ENCODE results near the gene TSNAX.

TSNAX gene

DNA sequence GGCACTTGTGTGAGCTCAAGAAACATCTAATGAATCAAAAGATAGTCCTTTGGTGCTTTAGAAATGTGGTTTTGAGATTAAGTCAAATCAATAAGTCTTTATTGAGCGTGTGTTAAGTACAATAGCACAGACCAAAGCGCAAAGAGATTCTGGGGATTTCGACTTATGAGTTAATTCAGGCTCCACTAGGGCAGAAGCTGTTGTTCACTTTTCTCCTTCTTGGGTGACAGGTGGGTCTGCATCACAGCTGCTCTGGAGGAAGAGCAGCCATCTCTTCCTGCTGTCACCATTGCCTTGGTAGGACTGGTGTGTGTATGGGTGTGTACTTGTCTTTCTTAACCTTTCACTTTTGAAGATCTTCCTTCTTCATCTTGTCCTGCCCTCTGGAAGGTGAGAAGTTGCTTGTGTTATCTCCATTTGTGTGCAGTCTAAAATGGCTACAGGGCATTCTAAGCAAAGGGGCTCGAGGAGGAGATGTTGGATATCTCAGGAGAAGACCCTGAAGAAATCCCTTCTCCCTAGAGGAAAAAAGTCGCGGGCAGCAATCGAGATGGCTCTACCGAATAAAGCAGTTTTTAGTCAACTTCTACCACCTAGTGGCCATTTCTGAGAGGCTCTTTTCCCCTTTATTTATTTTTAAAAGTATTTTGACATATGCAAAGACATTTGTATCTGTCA lies 75.3 kb downstream of the TSNAX start:
- DNase-seq = peak; percentile 57

DNA sequence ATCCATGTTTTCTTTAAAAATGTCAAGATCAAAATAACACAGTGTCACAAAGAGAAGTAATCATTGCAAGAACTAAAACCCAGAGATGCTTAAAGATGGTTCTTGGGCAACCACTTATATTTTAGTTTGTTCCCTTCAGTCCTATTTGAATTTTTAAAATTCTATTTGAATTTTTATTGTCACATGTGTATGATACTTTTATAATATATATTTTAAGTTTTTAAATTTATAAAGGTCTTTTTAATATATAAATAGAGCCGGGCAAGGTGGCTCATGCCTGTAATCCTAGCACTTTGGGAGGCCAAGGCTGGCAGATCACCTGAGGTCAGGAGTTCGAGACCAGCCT lies 75.8 kb downstream of the TSNAX start:
- DNase-seq = no peak

DNA sequence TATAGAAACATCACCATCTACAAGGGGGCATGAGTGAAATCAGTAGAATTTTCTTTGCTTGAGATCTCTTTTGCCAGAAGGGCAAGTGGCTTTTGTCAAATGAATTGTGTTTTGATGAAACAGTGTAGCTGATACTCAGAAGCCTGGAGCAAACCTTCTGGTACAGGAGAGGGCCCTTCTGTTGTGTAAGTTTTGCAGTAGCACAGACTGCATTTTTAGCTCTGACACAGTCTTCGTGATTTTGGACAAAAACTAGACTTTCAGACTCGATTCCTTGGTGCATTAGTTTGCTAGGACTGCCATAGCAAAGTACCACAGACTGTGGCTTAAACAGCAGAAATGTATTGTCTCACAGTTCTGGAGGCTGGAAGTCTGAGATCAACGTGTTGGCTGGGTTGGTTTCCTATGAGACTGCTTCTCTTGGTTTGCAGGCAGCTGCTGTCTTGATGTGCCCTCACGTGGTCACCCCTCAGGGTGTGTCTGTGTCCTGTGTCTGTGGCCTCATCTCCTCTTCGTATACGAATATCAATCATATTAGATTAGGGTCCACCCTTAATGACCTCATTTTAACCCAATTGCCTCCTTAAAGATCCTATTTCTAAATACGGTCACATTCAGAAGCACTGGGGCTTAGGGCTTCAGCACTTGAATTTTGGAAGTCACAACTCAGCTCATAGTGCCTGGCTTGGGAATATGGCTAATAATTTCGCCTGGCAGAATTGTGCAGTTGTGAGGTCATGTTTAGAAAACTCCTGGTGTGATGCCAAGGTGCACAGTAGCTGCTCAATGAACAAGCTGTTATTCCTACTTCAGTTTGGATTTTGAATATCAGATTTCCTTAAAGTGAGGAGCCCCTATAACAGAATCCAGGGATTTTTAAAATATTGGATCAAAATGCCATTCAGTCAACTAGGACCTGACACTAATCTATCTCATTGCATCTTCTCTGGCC lies 77.0 kb downstream of the TSNAX start:
- DNase-seq = no peak

DNA sequence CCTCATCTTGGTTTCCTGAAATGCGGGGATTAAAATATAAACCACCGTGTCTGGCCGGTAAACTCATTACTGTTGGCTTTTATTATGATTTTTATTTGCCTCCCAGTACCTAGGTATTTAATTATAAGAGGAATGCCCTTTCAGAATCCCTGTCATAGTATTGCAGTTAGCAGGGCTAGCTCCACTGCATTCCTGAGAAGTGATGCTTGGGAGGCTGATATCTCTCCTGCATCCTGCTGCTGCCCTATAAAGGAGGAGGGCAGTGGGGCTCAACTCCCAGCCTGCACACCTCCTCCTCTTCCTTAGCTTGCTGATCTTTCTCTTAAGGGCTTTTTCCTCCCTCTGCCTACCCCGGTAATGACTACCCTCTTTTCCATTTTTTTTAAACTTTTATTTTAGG lies 78.2 kb downstream of the TSNAX start:
- peak; percentile 50 for DNase-seq

DNA sequence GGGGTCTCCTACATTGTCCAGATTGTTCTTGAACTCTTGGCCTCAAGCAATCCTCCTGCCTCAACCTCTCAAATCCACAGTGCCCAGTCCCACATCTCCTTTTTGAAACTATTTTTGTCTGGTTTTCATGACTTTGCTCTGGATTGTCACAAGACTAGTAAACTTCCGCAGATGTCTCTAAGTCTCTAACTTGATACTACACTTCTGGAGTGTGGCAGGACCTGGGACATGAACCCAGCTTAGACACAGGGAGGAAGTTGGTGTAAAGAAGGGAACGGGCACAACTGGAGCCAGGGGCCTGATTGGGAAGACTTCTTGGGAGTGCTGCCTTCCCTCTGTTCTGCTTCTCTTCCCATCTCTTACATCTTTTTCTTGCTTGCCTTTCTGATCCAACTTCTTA lies 81.9 kb downstream of the TSNAX start:
- DNase-seq = no peak

DNA sequence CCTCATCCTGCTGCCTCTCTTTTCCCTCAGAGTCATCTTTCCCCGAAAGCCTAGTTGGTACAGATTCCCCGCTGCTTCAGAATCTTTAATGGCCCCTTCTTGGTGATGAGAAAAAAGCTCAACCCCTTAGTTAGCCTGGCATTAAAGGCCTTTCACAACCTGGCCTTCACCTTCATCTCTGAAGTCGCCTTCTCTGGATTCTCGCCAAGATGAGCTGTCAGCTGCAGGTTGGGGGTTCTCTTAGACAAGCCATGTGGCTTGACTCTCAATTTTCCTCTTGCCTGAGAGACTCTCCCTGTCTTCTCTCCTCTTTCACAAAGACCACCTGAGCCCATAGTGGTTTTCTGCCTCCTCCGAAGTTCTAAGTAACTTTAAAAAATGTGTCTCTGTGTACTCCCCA lies 82.6 kb downstream of the TSNAX start:
- DNase-seq = no peak

DNA sequence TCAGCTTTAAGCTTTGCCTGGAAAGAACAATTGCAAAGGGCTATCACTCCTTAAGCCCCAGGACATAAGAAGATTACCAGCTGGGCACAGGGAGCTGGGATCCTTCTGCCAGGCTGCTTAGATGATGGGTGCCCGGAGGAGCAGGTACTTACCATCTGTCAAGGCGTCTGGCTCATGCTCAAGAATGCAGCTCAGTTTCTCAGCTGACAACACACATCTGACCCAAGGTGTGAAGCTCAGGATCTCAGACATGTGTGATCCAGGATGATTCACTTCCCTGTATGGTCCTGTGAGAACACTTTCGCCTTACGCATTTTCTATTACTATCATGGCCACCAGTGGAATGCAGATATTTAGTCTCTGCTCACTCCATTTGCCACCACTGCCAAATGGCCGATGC lies 83.4 kb downstream of the TSNAX start:
- DNase-seq = no peak

DNA sequence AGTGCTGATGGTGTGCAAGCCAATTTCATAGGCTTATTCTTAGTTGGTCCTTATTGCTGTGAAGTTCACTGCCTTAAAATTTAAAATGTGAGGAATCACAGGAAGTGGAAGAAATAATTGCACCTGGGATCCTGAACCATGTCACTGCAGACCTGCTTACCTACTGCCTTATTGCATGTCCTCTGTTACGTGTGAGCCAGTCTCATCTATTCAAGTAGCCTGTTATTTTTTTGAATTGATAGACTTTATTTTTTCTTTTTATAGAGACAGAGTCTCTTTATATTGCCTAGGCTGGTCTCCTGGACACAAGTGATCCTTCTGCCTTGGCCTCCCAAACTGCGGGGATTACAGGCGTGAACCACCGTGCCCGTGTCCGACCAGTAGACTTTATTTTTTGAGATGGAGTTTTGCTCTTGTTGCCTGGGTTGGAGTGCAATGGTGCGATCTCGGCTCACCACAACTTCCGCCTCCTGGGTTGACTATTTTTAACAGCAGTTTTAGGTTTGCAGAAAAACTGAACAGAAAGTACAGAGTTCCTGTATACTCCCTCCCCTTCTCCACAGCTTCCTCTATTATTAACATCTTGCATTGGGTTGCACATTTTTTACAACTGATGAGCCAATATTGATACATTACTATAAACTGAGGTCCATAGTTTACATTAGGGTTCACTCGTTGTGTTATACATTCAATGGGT lies 84.1 kb downstream of the TSNAX start:
- no peak for DNase-seq

DNA sequence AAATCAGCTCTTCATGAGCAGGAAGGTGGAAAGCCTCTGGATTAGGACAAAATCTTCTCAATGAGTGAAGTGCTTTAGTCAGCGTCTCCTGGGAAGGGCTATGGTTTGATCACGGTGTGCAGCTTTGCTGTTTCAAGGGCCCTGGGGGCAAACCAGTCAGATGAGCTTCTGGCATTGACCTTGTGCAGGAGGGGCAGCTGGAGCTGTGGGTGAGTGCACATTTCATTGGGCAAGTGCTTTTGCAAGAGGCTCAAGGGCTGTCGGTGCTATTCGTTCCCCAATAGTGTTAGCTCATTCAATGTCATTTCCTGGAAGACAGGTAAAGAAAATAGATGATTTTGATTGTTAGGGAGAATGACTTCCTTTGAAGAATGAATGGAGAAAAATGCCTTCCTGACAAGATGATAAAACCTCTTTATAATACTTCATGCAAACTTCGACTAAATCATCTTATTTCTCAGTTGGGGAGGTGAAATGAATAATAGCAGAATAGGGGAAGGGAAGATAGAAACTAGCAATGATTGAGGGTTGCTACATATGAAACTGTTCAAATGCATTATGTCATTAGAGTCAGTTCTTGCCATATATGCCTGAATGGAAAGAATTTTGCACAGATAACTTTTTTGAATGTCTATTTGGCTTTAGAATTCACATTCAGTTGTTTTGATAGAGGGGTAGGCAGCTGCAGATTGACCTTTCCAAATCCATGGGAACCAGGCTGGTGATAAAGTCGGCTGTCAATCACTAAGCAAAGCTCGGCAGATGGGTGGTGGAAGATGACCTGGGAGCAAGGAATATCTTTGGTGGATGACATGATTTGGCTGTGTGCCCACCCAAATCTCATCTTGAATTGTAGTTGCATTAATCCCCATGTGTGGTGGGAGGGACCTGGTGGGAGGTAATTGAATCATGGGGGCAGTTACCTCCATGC lies 85.2 kb downstream of the TSNAX start:
- no peak for DNase-seq
